ENCODE measurements around the gene SRXN1.

SRXN1 gene

GRCh38 chr20:620246-620645 is 32.8 kb downstream of the SRXN1 start:
- Histone ChIP-seq H3K4me3 (replicated peaks; ENCODE audit: insufficient read depth, low read length) (no peak overlapping the region), H3K27me3 (ENCODE audit: insufficient read depth, poor library complexity, severe bottlenecking) (peaks cover 6% of the 10 kb centered on the region), H3K27ac (replicated peaks) (no peak overlapping the region)
- TF ChIP-seq SPI1 (IDR thresholded peaks at IDR 0.05; ENCODE audit: borderline replicate concordance, low read depth) (no peak), GABPA (IDR thresholded peaks at IDR 0.05; ENCODE audit: low read depth) (no peak), POLR2AphosphoS5 (IDR thresholded peaks at IDR 0.05; ENCODE audit: low read depth) (no peak)
- TF ChIP-seq, protein P1, sequence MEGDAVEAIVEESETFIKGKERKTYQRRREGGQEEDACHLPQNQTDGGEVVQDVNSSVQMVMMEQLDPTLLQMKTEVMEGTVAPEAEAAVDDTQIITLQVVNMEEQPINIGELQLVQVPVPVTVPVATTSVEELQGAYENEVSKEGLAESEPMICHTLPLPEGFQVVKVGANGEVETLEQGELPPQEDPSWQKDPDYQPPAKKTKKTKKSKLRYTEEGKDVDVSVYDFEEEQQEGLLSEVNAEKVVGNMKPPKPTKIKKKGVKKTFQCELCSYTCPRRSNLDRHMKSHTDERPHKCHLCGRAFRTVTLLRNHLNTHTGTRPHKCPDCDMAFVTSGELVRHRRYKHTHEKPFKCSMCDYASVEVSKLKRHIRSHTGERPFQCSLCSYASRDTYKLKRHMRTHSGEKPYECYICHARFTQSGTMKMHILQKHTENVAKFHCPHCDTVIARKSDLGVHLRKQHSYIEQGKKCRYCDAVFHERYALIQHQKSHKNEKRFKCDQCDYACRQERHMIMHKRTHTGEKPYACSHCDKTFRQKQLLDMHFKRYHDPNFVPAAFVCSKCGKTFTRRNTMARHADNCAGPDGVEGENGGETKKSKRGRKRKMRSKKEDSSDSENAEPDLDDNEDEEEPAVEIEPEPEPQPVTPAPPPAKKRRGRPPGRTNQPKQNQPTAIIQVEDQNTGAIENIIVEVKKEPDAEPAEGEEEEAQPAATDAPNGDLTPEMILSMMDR (IDR thresholded peaks at IDR 0.05; ENCODE audit: insufficient read depth, low read length): no peak
- TF ChIP-seq, protein P2, sequence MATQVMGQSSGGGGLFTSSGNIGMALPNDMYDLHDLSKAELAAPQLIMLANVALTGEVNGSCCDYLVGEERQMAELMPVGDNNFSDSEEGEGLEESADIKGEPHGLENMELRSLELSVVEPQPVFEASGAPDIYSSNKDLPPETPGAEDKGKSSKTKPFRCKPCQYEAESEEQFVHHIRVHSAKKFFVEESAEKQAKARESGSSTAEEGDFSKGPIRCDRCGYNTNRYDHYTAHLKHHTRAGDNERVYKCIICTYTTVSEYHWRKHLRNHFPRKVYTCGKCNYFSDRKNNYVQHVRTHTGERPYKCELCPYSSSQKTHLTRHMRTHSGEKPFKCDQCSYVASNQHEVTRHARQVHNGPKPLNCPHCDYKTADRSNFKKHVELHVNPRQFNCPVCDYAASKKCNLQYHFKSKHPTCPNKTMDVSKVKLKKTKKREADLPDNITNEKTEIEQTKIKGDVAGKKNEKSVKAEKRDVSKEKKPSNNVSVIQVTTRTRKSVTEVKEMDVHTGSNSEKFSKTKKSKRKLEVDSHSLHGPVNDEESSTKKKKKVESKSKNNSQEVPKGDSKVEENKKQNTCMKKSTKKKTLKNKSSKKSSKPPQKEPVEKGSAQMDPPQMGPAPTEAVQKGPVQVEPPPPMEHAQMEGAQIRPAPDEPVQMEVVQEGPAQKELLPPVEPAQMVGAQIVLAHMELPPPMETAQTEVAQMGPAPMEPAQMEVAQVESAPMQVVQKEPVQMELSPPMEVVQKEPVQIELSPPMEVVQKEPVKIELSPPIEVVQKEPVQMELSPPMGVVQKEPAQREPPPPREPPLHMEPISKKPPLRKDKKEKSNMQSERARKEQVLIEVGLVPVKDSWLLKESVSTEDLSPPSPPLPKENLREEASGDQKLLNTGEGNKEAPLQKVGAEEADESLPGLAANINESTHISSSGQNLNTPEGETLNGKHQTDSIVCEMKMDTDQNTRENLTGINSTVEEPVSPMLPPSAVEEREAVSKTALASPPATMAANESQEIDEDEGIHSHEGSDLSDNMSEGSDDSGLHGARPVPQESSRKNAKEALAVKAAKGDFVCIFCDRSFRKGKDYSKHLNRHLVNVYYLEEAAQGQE (IDR thresholded peaks at IDR 0.05; ENCODE audit: insufficient replicate concordance, low read depth): no peak
- DNase-seq (ENCODE audit: low read depth in 1 of 2, low spot score in 1 of 2): no peak

- DNase-seq (ENCODE audit: low read depth in 1 of 2, low spot score in 1 of 2): no peak
- Histone ChIP-seq H3K27me3 (ENCODE audit: insufficient read depth, poor library complexity, severe bottlenecking) (peaks cover 6% of the 10 kb centered on the region), H3K4me3 (replicated peaks; ENCODE audit: insufficient read depth, low read length) (no peak overlapping the region), H3K27ac (replicated peaks) (no peak overlapping the region)
- no peak for TF ChIP-seq GABPA (IDR thresholded peaks at IDR 0.05; ENCODE audit: low read depth)
- TF ChIP-seq, protein P2 (IDR thresholded peaks at IDR 0.05; ENCODE audit: insufficient replicate concordance, low read depth): no peak
- no peak for TF ChIP-seq POLR2AphosphoS5 (IDR thresholded peaks at IDR 0.05; ENCODE audit: low read depth)
- no peak for TF ChIP-seq SPI1 (IDR thresholded peaks at IDR 0.05; ENCODE audit: borderline replicate concordance, low read depth)
- TF ChIP-seq, protein P1 (IDR thresholded peaks at IDR 0.05; ENCODE audit: insufficient read depth, low read length): no peak
These were observed 34.0 kb downstream of the SRXN1 start for GRCh38 chr20:618980-619379.

- H3K4me3 ChIP-seq (replicated peaks; ENCODE audit: insufficient read depth, low read length): no peak overlapping the region
- DNase-seq (ENCODE audit: low read depth in 1 of 2, low spot score in 1 of 2): no peak
- TF ChIP-seq POLR2AphosphoS5 (IDR thresholded peaks at IDR 0.05; ENCODE audit: low read depth): no peak
- no peak overlapping the region for H3K27ac ChIP-seq (replicated peaks)
- peaks cover 6% of the 10 kb centered on the region for H3K27me3 ChIP-seq (ENCODE audit: insufficient read depth, poor library complexity, severe bottlenecking)
These were observed 34.9 kb downstream of the SRXN1 start for GRCh38 chr20:617934-618690.

DNA sequence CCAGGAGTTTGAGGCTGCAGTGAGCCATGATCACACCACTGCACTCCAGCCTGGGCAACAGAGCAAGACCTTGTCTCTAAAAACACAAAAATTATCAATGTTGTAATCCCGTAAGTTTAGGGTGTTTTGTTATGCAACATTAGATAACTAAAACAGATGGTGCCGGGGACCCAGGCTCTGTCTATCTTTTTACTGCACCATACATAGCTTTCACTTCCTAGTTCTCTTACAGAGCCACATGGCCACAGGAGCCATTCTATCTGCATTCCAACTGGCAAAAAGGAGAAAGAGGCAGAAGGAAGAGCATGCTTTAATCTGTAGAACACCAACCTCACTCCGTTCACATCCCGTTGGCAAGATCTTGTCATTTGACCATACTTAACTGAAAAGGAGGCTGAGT is 37.5 kb downstream of the SRXN1 start:
- Histone ChIP-seq H3K27me3 (ENCODE audit: insufficient read depth, poor library complexity, severe bottlenecking) (peaks cover 29% of the 10 kb centered on the region), H3K27ac (replicated peaks) (no peak overlapping the region), H3K4me3 (replicated peaks; ENCODE audit: insufficient read depth, low read length) (no peak overlapping the region)
- peak in 1 of 2 experiments; percentile 61 for DNase-seq (ENCODE audit: low read depth in 1 of 2, low spot score in 1 of 2)
- no peak for TF ChIP-seq GABPA (IDR thresholded peaks at IDR 0.05; ENCODE audit: low read depth)
- TF ChIP-seq, protein P2 (IDR thresholded peaks at IDR 0.05; ENCODE audit: insufficient replicate concordance, low read depth): no peak
- no peak for TF ChIP-seq POLR2AphosphoS5 (IDR thresholded peaks at IDR 0.05; ENCODE audit: low read depth)
- no peak for TF ChIP-seq SPI1 (IDR thresholded peaks at IDR 0.05; ENCODE audit: borderline replicate concordance, low read depth)
- TF ChIP-seq, protein P1 (IDR thresholded peaks at IDR 0.05; ENCODE audit: insufficient read depth, low read length): no peak
